Stimulated activated CD4-positive, alpha-beta T cell treated with anti-CD3 and anti-CD28 coated beads, Interleukin-4, amount 100 ng/mL, for 1 hour (primary cell): ENCODE results near the gene IRF2.

Experiments used
- DNase-seq: peaks from one replicate; pipeline ENCODE4 v3.0.0-alpha.2; 2020

Gene IRF2

GRCh38 chr4:184450045-184450444, 24.3 kb downstream of the IRF2 start:
- no peak for DNase-seq

GRCh38 chr4:184448821-184449220, 25.5 kb downstream of the IRF2 start:
- no peak for DNase-seq

- no peak for DNase-seq
Measured at GRCh38 chr4:184448141-184448540, 26.2 kb downstream of the IRF2 start.

- no peak for DNase-seq
Measured at GRCh38 chr4:184447664-184448063, 26.7 kb downstream of the IRF2 start.

- no peak for DNase-seq
Measured at GRCh38 chr4:184446132-184446658, 28.2 kb downstream of the IRF2 start.

- peak; percentile 54 for DNase-seq
Measured at GRCh38 chr4:184444953-184445309, 29.4 kb downstream of the IRF2 start.

GRCh38 chr4:184444215-184444952, 30.0 kb downstream of the IRF2 start:
- no peak for DNase-seq

- no peak for DNase-seq
Measured at GRCh38 chr4:184443318-184443717, 31.0 kb downstream of the IRF2 start.

- DNase-seq, result no peak
Measured at GRCh38 chr4:184442314-184442635, 32.1 kb downstream of the IRF2 start.

GRCh38 chr4:184441461-184442313, 32.7 kb downstream of the IRF2 start:
- DNase-seq, result no peak

GRCh38 chr4:184440595-184441358, 33.6 kb downstream of the IRF2 start:
- no peak for DNase-seq

GRCh38 chr4:184439856-184440594, 34.3 kb downstream of the IRF2 start:
- DNase-seq, result no peak

- DNase-seq, result no peak
Measured at GRCh38 chr4:184439386-184439785, 35.0 kb downstream of the IRF2 start.

- no peak for DNase-seq
Measured at GRCh38 chr4:184438375-184438774, 36.0 kb downstream of the IRF2 start.

GRCh38 chr4:184437565-184438265, 36.6 kb downstream of the IRF2 start:
- DNase-seq, result no peak

GRCh38 chr4:184434501-184435066, 39.8 kb downstream of the IRF2 start:
- DNase-seq, result no peak

GRCh38 chr4:184434021-184434420, 40.3 kb downstream of the IRF2 start:
- no peak for DNase-seq

GRCh38 chr4:184433258-184433892, 41.0 kb downstream of the IRF2 start:
- no peak for DNase-seq

GRCh38 chr4:184432127-184432922, 42.0 kb downstream of the IRF2 start:
- no peak for DNase-seq

- DNase-seq, result no peak
Measured at GRCh38 chr4:184430163-184430562, 44.2 kb downstream of the IRF2 start.
